ENCODE data around the gene DARS1. TPM values are rescaled to one million over a fixed set of nuclear protein-coding genes. Genes with fewer than 3 reads are reported as not detected.
"Not testable (repeated sequence)": the region's sequence is repeated elsewhere in the genome, so short reads cannot be mapped to it uniquely, and the experiment has no call there.

DARS1 gene
- total RNA-seq, 6 experiments from 2014 or later = 65.6 to 74.3 (median 71.3) TPM

- H3K36me3 Mint-ChIP-seq (ENCODE audit: low read depth) = peaks cover 13% of the 10 kb centered on the region
- H3K9me3 Mint-ChIP-seq = no peaks in the 10 kb centered on the region
- no peaks in the 10 kb centered on the region; the same call in 1 of the 2 replicates for H3K27me3 Mint-ChIP-seq (ENCODE audit: insufficient read depth)
- no peak for DNase-seq
- no peak for TF ChIP-seq CTCF (IDR thresholded peaks at IDR 0.05)
- no peak overlapping the region for H3K4me3 Mint-ChIP-seq
- peak overlapping the region; percentile 36; the same call in 1 of the 2 replicates for H3K27ac Mint-ChIP-seq
- peaks cover 13% of the 10 kb centered on the region for H3K4me1 Mint-ChIP-seq (ENCODE audit: low read depth)
Measured at GRCh38 chr2:135960656-135961551, 24.5 kb downstream of the DARS1 start.

GRCh38 chr2:135960150-135960549 lies 25.3 kb downstream of the DARS1 start:
- Mint-ChIP-seq H3K4me1 (ENCODE audit: low read depth) (peaks cover 13% of the 10 kb centered on the region), H3K27ac (no peak overlapping the region), H3K4me3 (no peak overlapping the region), H3K27me3 (ENCODE audit: insufficient read depth) (no peaks in the 10 kb centered on the region; the same call in 1 of the 2 replicates), H3K9me3 (no peaks in the 10 kb centered on the region), H3K36me3 (ENCODE audit: low read depth) (peaks cover 13% of the 10 kb centered on the region)
- no peak for DNase-seq
- no peak for TF ChIP-seq CTCF (IDR thresholded peaks at IDR 0.05)

DNA sequence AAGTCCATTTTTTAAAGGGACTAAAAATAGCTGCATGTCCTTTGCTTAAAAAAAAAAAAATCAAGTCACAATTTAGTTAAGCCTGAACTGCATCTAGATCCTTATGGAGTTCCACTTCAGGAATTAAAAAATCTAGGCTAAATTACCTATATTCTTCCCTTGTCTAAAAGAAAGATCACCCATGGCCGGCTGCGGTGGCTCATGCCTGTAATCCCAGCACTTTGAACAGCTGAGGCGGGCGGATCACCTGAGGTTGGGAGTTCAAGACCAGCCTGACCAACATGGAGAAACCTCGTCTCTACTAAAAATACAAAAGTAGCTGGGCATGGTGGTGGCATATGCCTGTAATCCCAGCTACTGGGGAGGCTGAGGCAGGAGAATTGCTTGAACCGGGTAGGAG lies 26.5 kb downstream of the DARS1 start:
- not testable (repeated sequence) for H3K27me3 Mint-ChIP-seq (ENCODE audit: insufficient read depth); H3K9me3 Mint-ChIP-seq; H3K27ac Mint-ChIP-seq; H3K36me3 Mint-ChIP-seq (ENCODE audit: low read depth); DNase-seq; H3K4me1 Mint-ChIP-seq (ENCODE audit: low read depth); H3K4me3 Mint-ChIP-seq

DNA sequence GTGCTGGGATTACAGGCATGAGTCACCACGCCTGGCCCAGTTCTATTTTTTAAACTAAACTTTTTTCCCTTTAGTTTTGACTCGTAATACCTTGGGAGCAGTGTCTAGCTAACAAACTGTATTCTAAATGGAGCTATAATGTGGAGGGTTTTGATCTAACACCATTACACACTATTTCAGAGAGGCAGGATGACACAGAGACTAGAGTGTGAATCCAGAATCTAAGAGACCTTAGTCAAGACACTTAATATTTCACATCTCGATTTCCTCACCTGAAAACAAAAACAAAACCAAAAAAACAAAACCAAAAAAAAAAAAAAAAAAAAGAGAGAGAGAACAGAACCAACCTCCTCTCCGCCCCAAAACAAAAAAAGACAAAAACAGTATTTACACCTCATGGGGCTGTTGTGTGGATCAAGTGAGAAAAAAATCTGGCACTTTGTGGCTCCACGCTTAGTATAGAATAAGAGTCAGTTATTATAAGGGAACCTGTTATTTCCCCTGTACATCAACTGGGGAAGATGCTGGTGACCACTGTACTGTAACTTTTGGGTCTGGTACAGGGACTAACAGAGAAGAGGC lies 31.3 kb downstream of the DARS1 start:
- Mint-ChIP-seq H3K27me3 (ENCODE audit: insufficient read depth) (no peaks in the 10 kb centered on the region; the same call in 1 of the 2 replicates), H3K9me3 (no peaks in the 10 kb centered on the region), H3K27ac (no peak overlapping the region), H3K4me3 (no peak overlapping the region), H3K4me1 (ENCODE audit: low read depth) (peaks cover 24% of the 10 kb centered on the region), H3K36me3 (ENCODE audit: low read depth) (peaks cover 25% of the 10 kb centered on the region)
- no peak for DNase-seq
- TF ChIP-seq CTCF (IDR thresholded peaks at IDR 0.05) = no peak

DNA sequence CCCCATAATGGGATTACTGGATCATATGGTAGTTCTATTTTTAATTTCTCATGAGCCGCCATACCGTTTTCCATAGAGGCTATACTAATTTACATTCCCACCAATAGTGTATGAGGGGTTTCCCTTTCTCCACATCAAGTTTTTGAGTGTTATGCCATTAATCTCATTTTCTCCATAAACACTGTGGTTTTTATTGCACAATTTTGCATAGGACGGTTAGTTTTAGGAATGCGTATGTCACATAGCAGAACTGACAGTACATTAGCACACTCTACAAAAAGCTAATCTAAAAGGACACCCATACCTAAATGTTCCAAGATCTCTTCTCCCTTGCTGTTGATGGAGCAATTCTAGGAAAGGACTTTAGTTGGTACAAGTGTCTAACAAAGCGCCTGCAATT lies 32.5 kb downstream of the DARS1 start:
- H3K27me3 Mint-ChIP-seq (ENCODE audit: insufficient read depth) = no peaks in the 10 kb centered on the region; the same call in 1 of the 2 replicates
- no peak overlapping the region for H3K4me3 Mint-ChIP-seq
- H3K27ac Mint-ChIP-seq = no peak overlapping the region
- peaks cover 36% of the 10 kb centered on the region for H3K4me1 Mint-ChIP-seq (ENCODE audit: low read depth)
- no peak for TF ChIP-seq CTCF (IDR thresholded peaks at IDR 0.05)
- DNase-seq = no peak
- H3K9me3 Mint-ChIP-seq = no peaks in the 10 kb centered on the region
- H3K36me3 Mint-ChIP-seq (ENCODE audit: low read depth) = peaks cover 32% of the 10 kb centered on the region

DNA sequence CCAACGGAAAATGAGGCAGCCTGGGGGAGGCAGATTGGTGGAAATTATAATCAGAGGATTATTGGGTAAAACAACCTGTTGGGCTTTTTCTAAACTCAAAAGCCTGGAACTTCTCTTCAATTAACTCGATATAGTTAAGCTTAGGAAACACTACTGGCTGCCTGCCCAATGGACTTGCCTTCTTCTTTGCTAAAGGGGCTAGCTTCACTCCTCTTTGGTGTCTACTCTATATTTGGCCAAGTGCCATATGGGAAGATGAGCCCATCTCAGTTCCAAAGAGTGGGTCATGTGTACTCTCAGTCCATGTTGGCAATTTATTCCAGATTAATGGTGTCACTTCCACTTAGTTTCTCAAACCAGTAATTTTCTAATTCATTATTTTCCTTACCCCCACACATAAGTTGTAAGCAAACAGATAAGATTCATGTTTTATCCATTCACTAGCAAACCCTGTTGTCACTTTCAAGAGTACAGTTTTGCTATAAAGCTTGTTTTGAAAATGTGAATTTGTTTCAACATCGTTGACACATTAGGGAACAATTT lies 34.3 kb downstream of the DARS1 start:
- Mint-ChIP-seq H3K9me3 (no peaks in the 10 kb centered on the region), H3K4me3 (no peak overlapping the region), H3K36me3 (ENCODE audit: low read depth) (peaks cover 37% of the 10 kb centered on the region), H3K4me1 (ENCODE audit: low read depth) (peaks cover 41% of the 10 kb centered on the region), H3K27ac (peak overlapping the region; percentile 15), H3K27me3 (ENCODE audit: insufficient read depth) (no peaks in the 10 kb centered on the region; the same call in 1 of the 2 replicates)
- no peak for TF ChIP-seq CTCF (IDR thresholded peaks at IDR 0.05)
- no peak for DNase-seq
